Stimulated activated CD8-positive, alpha-beta memory T cell treated with anti-CD3 and anti-CD28 coated beads, Interleukin-7, amount 100 ng/mL, for 24 hours (primary cell): ENCODE results near the gene SLC16A11.
"Not testable (repeated sequence)": the region's sequence is repeated elsewhere in the genome, so short reads cannot be mapped to it uniquely, and the experiment has no call there.

Source experiments
- DNase-seq: peaks from one replicate; pipeline ENCODE4 v3.0.0-alpha.2; 2020; ENCODE audit warnings: low read depth

Gene SLC16A11

GRCh38 chr17:7005716-7006115 is 38.2 kb downstream of the SLC16A11 start:
- DNase-seq: no peak

- no peak for DNase-seq
Observed at GRCh38 chr17:7004398-7005253, 39.3 kb downstream of the SLC16A11 start.

- DNase-seq: no peak
Observed at GRCh38 chr17:7003745-7004144, 40.1 kb downstream of the SLC16A11 start.

GRCh38 chr17:7002288-7003047 is 41.4 kb downstream of the SLC16A11 start:
- no peak for DNase-seq

GRCh38 chr17:7001318-7001961 is 42.5 kb downstream of the SLC16A11 start:
- DNase-seq: no peak

- no peak for DNase-seq
Observed at GRCh38 chr17:6998855-6999508, 44.9 kb downstream of the SLC16A11 start.

GRCh38 chr17:6997171-6997570 is 46.7 kb downstream of the SLC16A11 start:
- DNase-seq: no peak

- no peak for DNase-seq
Observed at GRCh38 chr17:6996256-6997011, 47.5 kb downstream of the SLC16A11 start.

- DNase-seq: no peak
Observed at GRCh38 chr17:6995500-6996255, 48.2 kb downstream of the SLC16A11 start, which contains the start of gene ALOX12. Gene ALOX12, plus strand, starts transcription at chr17:6996049. Its CDS starts 69 bp downstream, at chr17:6996118.

GRCh38 chr17:6994666-6995256 is 49.1 kb downstream of the SLC16A11 start:
- no peak for DNase-seq

GRCh38 chr17:6994118-6994598 is 49.7 kb downstream of the SLC16A11 start:
- no peak for DNase-seq

- not testable (repeated sequence) for DNase-seq
Observed at GRCh38 chr17:6993613-6994056, 50.3 kb downstream of the SLC16A11 start.
